Lung (tissue), 12 donors: ENCODE data around the gene CCNT1. TPM values are rescaled to one million over a fixed set of nuclear protein-coding genes. Genes with fewer than 3 reads are reported as not detected.

Experiments
- ATAC-seq: fragments of 200-7000 bp; cut with Tn5 transposase; one replicate; pipeline ENCODE4 v1.9.1; 2020; ENCODE audit warnings: moderate number of reproducible peaks; ENCODE audit not compliant: insufficient read depth, low FRiP score
- DNase-seq, 3 donors: peaks; one replicate each; pipeline ENCODE4 v3.0.0-alpha.2; 2013 to 2017
- H3K27ac ChIP-seq, 2 donors: one replicate each; pipeline ENCODE4 v1.5.1; 2013; ENCODE audit warnings: mild to moderate bottlenecking in 2 of 2, moderate library complexity in 2 of 2, control low read depth in 1 of 2, inconsistent platforms in 1 of 2, low read depth in 1 of 2, low read length in 1 of 2
- H3K27me3 ChIP-seq, 3 donors: one replicate each; pipeline ENCODE4 v1.5.1; 2013; ENCODE audit warnings: low read length in 2 of 3; ENCODE audit not compliant: control insufficient read depth in 3 of 3, insufficient read depth in 3 of 3
- H3K36me3 ChIP-seq, 4 donors: one replicate each; pipeline ENCODE4 v1.5.1; 2013; ENCODE audit warnings: low read length in 4 of 4, mild to moderate bottlenecking in 1 of 4, moderate library complexity in 1 of 4; ENCODE audit not compliant: control insufficient read depth in 4 of 4, insufficient read depth in 4 of 4
- H3K4me1 ChIP-seq, 5 donors: one replicate each; pipeline ENCODE4 v1.5.1; 2013; ENCODE audit warnings: low read length in 5 of 5, mild to moderate bottlenecking in 2 of 5, moderate library complexity in 1 of 5; ENCODE audit not compliant: control insufficient read depth in 5 of 5, insufficient read depth in 5 of 5
- H3K4me3 ChIP-seq: one replicate; pipeline ENCODE4 v1.5.1; 2013; ENCODE audit warnings: mild to moderate bottlenecking, control low read depth, moderate library complexity
- H3K9ac ChIP-seq, 2 donors: one replicate each; pipeline ENCODE4 v1.5.1; 2013; ENCODE audit warnings: low read length in 2 of 2, control low read depth in 1 of 2; ENCODE audit not compliant: insufficient read depth in 1 of 2
- H3K9me3 ChIP-seq, 4 donors: one replicate each; pipeline ENCODE4 v1.5.1; 2013; ENCODE audit warnings: low read length in 3 of 4, mild to moderate bottlenecking in 1 of 4, moderate library complexity in 1 of 4; ENCODE audit not compliant: control insufficient read depth in 4 of 4, insufficient read depth in 3 of 4
- WGBS, 2 donors: extraction: QIAGEN DNeasy Blood & Tissue Kit; methylation state at CpG; one replicate each; pipeline ENCODE4 v1.1.7; 2013; 5-methylcytosine and 5-hydroxymethylcytosine counted together
- polyA plus RNA-seq, 2 donors: library from polyadenylated mRNA; stranded (reverse); fragments of 200-250 nt; gene quantifications; one replicate each; pipeline ENCODE4 v1.2.1, GENCODE V29; 2013
- total RNA-seq, 2 donors: library from RNA; depleted of rRNA in 1 of 2; stranded (reverse); fragments of >200 nt in 1 of 2; gene quantifications; one replicate each; pipeline ENCODE4 v1.2.1, GENCODE V29; 2014 to 2021
- TF ChIP-seq, protein P1 (sequence below): IDR thresholded peaks from 2 replicates; pipeline ENCODE4 v1.5.1; 2012; ENCODE audit warnings: mild to moderate bottlenecking; ENCODE audit errors: control extremely low read depth, extremely low read depth
- donor health status: control.
- donor health status: control.
- donor health status: Bipolar disorder and iron deficiency.
- donor health status: healthy.
- donor health status: DM: yes; HTN: yes; CAD: no.

Gene CCNT1
- total and polyA plus RNA-seq, 4 donors: 4.8 to 41.1 (median 16.2) TPM

DNA sequence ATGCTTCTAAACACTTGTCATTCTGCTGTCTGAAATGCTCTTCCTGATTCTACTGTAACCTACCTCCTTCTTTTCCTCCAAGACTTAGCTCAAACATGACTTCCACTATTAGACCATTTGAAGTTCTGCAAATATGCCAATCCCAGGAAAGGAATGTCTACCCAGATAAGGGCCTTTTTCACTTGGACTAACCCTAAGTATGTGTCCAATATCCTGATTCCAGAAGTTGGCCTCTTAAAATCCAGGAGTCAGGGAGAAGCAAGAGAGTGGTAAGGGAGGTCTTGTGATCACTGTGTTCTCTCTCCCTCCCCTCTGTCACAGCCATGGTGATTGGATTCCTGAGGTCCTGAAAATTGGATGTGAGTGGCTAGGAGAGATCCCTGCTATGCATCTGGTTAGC is 42.2 kb upstream of the CCNT1 start:
- Histone ChIP-seq H3K4me3 (no peak overlapping the region), H3K27ac (peak overlapping the region in 1 of 2 donors; percentile 33), H3K27me3 (no peaks in the 10 kb centered on the region), H3K9me3 (no peaks in the 10 kb centered on the region), H3K36me3 (no peaks in the 10 kb centered on the region), H3K9ac (no peak overlapping the region), H3K4me1 (no peaks in the 10 kb centered on the region)
- DNase-seq: no peak
- TF ChIP-seq, protein P1, sequence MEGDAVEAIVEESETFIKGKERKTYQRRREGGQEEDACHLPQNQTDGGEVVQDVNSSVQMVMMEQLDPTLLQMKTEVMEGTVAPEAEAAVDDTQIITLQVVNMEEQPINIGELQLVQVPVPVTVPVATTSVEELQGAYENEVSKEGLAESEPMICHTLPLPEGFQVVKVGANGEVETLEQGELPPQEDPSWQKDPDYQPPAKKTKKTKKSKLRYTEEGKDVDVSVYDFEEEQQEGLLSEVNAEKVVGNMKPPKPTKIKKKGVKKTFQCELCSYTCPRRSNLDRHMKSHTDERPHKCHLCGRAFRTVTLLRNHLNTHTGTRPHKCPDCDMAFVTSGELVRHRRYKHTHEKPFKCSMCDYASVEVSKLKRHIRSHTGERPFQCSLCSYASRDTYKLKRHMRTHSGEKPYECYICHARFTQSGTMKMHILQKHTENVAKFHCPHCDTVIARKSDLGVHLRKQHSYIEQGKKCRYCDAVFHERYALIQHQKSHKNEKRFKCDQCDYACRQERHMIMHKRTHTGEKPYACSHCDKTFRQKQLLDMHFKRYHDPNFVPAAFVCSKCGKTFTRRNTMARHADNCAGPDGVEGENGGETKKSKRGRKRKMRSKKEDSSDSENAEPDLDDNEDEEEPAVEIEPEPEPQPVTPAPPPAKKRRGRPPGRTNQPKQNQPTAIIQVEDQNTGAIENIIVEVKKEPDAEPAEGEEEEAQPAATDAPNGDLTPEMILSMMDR: no peak
- no peak for ATAC-seq

DNA sequence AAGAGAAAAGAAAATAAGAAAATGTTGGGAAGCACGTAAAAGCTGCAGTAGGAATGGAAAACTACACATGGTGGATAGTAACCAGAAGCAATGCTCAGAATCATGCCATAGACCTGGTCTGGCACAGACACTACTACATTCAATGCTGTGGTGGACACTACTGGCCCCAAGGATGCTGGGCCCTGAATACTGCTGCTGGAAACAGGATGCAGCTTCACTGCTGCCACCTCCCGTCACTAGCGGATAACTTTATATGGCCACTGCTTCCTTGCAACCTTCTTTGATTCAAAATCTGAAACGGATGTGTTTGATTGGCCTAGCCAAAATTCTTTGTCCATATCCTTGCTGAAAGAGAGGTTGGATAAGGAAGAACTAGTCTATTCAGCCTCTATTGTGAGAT is 41.7 kb upstream of the CCNT1 start:
- DNase-seq: peak in 1 of 3 donors; percentile 9
- H3K27me3 ChIP-seq: no peaks in the 10 kb centered on the region
- ATAC-seq: no peak
- H3K27ac ChIP-seq: no peak overlapping the region
- TF ChIP-seq, protein P1: no peak
- no peak overlapping the region for H3K4me3 ChIP-seq
- no peak overlapping the region for H3K9ac ChIP-seq
- no peaks in the 10 kb centered on the region for H3K4me1 ChIP-seq
- WGBS, 2 donors: 59 to 63% methylated on average over 4 of the region's 4 CpGs
- no peaks in the 10 kb centered on the region for H3K9me3 ChIP-seq
- H3K36me3 ChIP-seq: no peaks in the 10 kb centered on the region

DNA sequence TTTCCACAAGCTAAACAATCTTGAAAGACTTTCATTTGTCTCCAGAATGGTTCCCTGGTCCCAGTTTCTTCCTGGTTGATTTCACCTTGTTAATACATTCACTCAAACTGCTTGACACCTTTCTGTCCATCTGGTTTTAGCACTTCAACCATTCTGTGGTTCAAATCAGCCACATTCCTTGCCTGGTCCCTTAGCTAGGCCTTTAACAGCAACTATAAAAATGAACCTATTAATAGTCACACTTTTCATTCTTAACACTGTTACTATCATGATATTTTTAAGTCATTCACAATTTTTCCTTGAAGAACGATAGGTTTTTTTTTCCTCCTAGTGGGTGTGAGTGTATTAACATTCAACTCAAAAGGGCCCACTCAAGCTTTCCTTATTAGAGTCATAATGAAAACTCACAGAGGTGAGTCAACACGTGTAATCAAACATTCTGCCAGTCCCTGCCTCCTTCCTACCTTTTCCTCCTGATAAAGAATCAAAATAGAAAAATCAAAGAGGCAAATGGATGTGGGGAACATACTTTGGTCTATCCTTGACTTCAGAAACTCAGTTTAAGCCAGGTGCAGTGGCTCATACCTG is 34.4 kb upstream of the CCNT1 start:
- no peaks in the 10 kb centered on the region for H3K4me1 ChIP-seq
- TF ChIP-seq, protein P1: no peak
- peak; percentile 56 for ATAC-seq
- peak in 1 of 3 donors; percentile 13 for DNase-seq
- no peak overlapping the region for H3K9ac ChIP-seq
- H3K36me3 ChIP-seq: no peaks in the 10 kb centered on the region
- H3K4me3 ChIP-seq: no peak overlapping the region
- no peaks in the 10 kb centered on the region for H3K27me3 ChIP-seq
- no peaks in the 10 kb centered on the region for H3K9me3 ChIP-seq
- WGBS, 2 donors: 54 to 70% methylated on average over 2 of the region's 2 CpGs
- H3K27ac ChIP-seq: no peak overlapping the region

DNA sequence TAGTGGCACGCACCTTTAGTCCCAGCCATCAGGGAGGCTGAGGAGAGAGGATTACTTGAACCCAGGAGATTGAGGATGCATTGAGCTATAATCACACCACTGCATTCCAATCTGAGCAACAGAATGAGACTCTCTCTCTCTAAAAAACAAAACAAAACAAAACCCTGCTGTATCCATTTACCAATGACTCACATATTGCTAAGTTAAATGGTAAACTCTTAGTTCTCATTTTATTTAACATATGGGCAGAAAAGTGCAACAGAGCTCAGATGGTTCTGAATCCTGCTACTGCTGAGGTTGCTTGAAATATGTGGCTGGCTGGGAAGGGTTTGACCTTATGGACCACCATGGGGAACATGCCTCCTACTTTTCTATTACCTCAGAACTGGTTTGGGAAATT is 33.7 kb upstream of the CCNT1 start:
- no peaks in the 10 kb centered on the region for H3K4me1 ChIP-seq
- peak overlapping the region in 1 of 2 donors; percentile 31 for H3K27ac ChIP-seq
- no peaks in the 10 kb centered on the region for H3K36me3 ChIP-seq
- 85 to 95% methylated on average over 1 of the region's 1 CpG for WGBS, 2 donors
- DNase-seq: no peak
- H3K27me3 ChIP-seq: no peaks in the 10 kb centered on the region
- no peak overlapping the region for H3K9ac ChIP-seq
- no peak for ATAC-seq
- no peak overlapping the region for H3K4me3 ChIP-seq
- H3K9me3 ChIP-seq: no peaks in the 10 kb centered on the region
- TF ChIP-seq, protein P1: no peak
